Measurements from ENCODE around the gene RAPGEF1.
A peak's percentile ranks its signal among the peaks of the same experiment; 100 is the strongest.
"Not testable (repeated sequence)": the region's sequence is repeated elsewhere in the genome, so short reads cannot be mapped to it uniquely, and the experiment has no call there.

The RAPGEF1 gene

GRCh38 chr9:131754846-131755245 lies 15.0 kb upstream of the RAPGEF1 start:
- H3K4me3 ChIP-seq (ENCODE audit: low read length): no peak overlapping the region
- DNase-seq (ENCODE audit: low read depth, low spot score): no peak

GRCh38 chr9:131753751-131754150 lies 13.9 kb upstream of the RAPGEF1 start:
- not testable (repeated sequence) for DNase-seq (ENCODE audit: low read depth, low spot score); H3K4me3 ChIP-seq (ENCODE audit: low read length)

DNA sequence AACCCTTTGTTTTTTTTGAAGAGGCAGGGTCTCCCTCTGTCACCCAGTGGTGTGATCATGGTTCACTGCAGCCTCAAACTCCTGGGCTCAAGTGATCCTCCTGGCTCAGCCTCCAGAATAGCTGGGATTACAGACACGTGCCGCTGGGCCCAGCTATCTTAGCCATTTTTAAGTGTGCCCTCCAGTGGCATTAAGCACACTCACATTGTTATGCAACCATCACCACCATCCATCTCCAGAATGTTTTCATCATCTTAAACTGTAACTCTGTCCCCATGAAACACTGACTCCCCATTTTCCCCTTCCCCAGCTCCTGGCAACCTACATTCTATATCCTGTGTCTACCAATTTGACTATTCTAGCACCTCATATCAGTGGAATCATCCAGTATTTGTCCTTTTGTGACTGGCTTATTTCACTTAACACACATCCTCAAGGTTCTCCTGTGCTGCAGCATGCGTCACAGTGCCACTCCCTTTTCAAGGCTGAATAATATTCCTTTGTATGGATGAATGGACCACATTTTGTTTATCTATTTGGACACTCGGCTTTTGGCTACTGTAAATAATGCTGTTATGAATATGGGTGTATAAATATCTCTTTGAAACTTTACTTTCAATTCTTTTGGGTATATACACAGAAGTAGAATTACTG lies 12.5 kb upstream of the RAPGEF1 start:
- no peak overlapping the region for H3K4me3 ChIP-seq (ENCODE audit: low read length)
- DNase-seq (ENCODE audit: low read depth, low spot score): no peak

- no peak overlapping the region for H3K4me3 ChIP-seq (ENCODE audit: low read length)
- DNase-seq (ENCODE audit: low read depth, low spot score): no peak
Measured at GRCh38 chr9:131748411-131748955, 8.6 kb upstream of the RAPGEF1 start.

DNA sequence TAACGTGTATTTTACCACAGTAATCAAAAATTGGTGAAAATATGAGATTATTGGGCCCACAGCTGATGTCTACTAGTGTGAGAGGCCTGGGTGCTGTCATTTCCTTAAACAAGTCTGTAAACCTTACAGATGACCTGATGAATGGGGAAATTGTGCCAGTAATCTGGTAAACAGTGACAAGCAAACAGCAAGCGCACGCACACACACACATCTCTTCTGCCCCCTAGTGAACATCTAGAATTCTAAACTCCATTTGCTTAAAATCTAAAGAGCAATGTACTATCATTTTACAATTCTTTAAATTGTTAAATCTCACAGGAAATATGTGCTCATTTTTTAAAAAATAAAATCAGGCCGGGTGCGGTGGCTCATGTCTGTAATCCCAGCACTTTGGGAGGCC lies 7.5 kb upstream of the RAPGEF1 start:
- DNase-seq (ENCODE audit: low read depth, low spot score): peak; percentile 62
- no peak overlapping the region for H3K4me3 ChIP-seq (ENCODE audit: low read length)

GRCh38 chr9:131745610-131746009 lies 5.7 kb upstream of the RAPGEF1 start:
- no peak for DNase-seq (ENCODE audit: low read depth, low spot score)
- no peak overlapping the region for H3K4me3 ChIP-seq (ENCODE audit: low read length)

GRCh38 chr9:131744720-131745201 lies 4.9 kb upstream of the RAPGEF1 start:
- DNase-seq (ENCODE audit: low read depth, low spot score): no peak
- H3K4me3 ChIP-seq (ENCODE audit: low read length): no peak overlapping the region

GRCh38 chr9:131744171-131744719 lies 4.4 kb upstream of the RAPGEF1 start:
- DNase-seq (ENCODE audit: low read depth, low spot score): no peak
- H3K4me3 ChIP-seq (ENCODE audit: low read length): no peak overlapping the region

DNA sequence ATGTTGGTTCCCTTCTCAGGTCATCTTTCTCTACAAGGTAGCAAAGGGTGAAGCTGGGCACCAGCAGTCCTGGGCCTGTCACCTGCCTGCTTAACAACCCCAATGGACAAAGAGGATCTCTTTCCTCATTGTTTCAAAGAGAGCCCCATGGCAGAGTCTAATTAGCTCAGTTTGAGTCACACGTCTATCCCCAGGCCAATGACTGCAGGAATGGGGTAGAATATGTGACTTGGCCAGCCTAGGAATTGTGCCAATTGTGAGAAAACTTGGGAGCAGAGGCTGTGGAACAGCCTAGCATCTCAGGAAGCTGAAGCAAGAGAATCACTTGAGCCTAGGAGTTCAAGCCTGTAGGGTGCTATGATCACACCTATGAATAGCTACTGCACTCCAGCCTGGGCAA lies 3.6 kb upstream of the RAPGEF1 start:
- DNase-seq (ENCODE audit: low read depth, low spot score): no peak
- no peak overlapping the region for H3K4me3 ChIP-seq (ENCODE audit: low read length)

DNA sequence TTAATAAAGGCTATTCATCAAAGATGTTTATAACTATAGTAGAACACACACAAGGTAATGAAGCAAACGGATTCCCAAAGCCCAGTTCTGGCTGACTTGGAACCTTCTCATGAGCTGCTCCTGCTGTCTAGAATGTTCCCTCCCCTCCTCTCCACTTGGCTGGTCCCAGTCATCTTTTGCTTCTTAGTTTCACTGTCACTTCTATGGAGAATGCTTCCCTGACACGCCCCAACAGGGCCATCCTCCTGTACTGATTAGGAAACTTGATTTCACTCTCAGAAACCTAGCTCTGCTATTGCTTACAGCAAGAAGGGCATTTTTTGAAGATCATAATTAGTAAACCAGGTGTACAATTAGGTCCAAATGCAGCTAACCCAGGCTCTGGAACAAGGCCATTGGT lies 3.2 kb upstream of the RAPGEF1 start:
- DNase-seq (ENCODE audit: low read depth, low spot score): no peak
- H3K4me3 ChIP-seq (ENCODE audit: low read length): no peak overlapping the region

DNA sequence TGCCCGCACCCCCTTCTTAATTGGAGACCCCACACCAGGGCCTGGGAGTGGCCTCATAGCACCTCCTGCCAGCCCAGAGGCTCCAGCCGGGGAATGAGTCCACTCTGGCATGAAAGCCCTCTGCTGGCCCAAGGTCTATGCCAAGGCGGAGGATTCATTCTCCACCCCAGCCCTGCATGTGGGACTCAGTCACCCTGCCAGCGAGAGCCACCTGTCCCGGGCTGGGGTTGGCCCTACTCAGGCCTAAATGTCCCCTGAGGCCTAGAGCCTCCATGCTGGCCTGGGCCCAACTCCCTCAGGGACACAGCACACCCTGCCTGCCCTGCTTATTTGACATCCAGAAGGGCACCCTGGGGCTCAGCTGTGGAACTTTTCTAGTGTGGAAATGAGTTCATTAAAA lies 1.0 kb upstream of the RAPGEF1 start:
- DNase-seq (ENCODE audit: low read depth, low spot score): no peak
- H3K4me3 ChIP-seq (ENCODE audit: low read length): no peak overlapping the region

DNA sequence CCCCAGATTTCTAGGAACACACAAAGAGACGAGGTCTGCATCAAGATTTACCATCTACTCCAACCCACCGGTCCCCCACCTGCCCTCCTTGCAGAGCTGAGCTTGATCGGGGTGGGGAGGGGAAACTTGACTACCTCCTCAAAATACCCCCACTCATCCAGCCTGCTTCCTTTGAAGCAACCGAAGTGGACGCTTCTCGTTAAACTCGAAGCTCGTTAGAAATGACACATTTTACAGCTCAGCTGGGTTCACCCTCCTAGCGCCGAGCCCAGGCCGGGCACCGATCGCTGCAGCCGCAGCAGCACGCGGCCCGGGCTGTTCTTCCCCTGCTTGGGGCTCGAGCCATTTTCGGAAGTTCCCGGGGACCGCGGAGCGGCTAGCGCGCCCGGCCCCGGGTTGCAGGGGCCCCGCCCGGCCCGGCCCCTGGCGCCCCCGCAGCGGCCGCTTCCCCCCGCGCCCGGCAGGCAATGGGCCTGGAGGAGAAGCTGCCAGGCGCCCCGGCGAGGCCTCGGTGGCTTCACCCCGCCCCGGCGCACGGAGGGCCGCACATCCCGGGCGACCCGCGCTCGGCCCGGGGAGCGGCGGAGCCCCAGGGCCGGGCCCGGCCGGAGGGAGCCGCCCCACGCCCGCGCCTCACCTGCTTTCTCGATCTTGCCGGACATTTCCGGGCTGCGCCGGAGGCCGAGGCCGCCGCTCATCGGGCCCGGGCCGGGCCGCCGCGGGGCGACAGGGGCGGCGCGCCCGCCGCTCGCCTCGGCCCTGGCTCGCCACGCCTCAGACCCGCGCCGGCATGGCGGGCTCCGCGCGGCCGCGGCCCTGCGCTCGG lies 530 bp downstream of the RAPGEF1 start:
- no peak for DNase-seq (ENCODE audit: low read depth, low spot score)
- H3K4me3 ChIP-seq (ENCODE audit: low read length): peak overlapping the region; percentile 81

GRCh38 chr9:131738293-131739132 lies 1.4 kb downstream of the RAPGEF1 start:
- no peak for DNase-seq (ENCODE audit: low read depth, low spot score)
- H3K4me3 ChIP-seq (ENCODE audit: low read length): peak overlapping the region; percentile 81

DNA sequence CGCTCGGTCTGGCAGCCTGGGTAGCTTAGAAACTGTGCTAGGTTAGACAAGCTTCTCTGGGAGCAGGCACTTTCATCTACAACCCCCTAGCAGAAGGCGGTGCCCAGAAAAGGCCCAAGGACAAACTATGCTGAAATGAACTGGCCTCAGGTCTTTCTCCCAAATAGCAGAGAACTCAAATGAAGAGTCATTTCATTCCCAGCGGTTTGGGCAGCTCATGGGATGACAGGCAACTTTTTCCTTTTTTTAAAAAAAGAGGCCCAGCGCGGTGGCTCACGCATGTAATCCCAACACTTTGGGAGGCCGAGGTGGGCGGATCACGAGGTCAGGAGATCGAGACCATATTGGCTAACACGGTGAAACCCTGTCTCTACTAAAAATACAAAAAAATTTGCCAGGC lies 2.5 kb downstream of the RAPGEF1 start:
- DNase-seq (ENCODE audit: low read depth, low spot score): no peak
- no peak overlapping the region for H3K4me3 ChIP-seq (ENCODE audit: low read length)

GRCh38 chr9:131736431-131736830 lies 3.4 kb downstream of the RAPGEF1 start:
- no peak for DNase-seq (ENCODE audit: low read depth, low spot score)
- no peak overlapping the region for H3K4me3 ChIP-seq (ENCODE audit: low read length)

GRCh38 chr9:131735238-131736128 lies 4.4 kb downstream of the RAPGEF1 start:
- no peak overlapping the region for H3K4me3 ChIP-seq (ENCODE audit: low read length)
- no peak for DNase-seq (ENCODE audit: low read depth, low spot score)

DNA sequence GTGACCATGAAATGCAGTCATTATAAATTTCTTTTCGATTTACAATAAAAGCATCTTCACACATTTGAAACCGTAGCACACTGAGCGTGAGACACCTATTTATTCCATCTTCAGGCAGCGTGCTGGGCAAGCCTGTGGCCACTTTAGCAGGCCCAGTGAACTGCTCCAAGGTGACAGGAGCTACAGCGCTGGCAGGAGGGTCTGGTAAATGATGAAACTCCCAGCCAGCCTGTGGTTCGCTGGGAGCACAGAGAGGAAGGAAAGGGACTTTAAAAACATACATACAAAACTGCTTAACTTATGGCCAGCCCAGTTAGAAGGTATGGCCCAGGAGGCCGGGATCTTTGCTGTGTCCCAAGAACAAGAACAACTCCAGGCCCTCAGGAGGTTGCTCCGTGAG lies 5.1 kb downstream of the RAPGEF1 start:
- H3K4me3 ChIP-seq (ENCODE audit: low read length): peak overlapping the region; percentile 46; the same call in 1 of the 2 replicates
- DNase-seq (ENCODE audit: low read depth, low spot score): no peak

- H3K4me3 ChIP-seq (ENCODE audit: low read length): peak overlapping the region; percentile 46
- DNase-seq (ENCODE audit: low read depth, low spot score): peak; percentile 83
Measured at GRCh38 chr9:131734165-131734610, 5.7 kb downstream of the RAPGEF1 start.
